Measurements from ENCODE around the gene LARGE1.

- no peak for TF ChIP-seq POLR2A (IDR thresholded peaks at IDR 0.05)
- no peak for TF ChIP-seq CTCF (IDR thresholded peaks at IDR 0.05)
Measured at GRCh38 chr22:33347002-33347401, 573.3 kb downstream of the LARGE1 start.

All from tibial nerve (tissue), 3 donors.